NCI-H2171 (cell line): ENCODE data around the gene TRIM72.
"Not testable (repeated sequence)": the region's sequence is repeated elsewhere in the genome, so short reads cannot be mapped to it uniquely, and the experiment has no call there.

Experiments
- DNase-seq: peaks from one replicate; lab custom pipeline; 2025; lab: John Stamatoyannopoulos, UW

The TRIM72 gene

DNA sequence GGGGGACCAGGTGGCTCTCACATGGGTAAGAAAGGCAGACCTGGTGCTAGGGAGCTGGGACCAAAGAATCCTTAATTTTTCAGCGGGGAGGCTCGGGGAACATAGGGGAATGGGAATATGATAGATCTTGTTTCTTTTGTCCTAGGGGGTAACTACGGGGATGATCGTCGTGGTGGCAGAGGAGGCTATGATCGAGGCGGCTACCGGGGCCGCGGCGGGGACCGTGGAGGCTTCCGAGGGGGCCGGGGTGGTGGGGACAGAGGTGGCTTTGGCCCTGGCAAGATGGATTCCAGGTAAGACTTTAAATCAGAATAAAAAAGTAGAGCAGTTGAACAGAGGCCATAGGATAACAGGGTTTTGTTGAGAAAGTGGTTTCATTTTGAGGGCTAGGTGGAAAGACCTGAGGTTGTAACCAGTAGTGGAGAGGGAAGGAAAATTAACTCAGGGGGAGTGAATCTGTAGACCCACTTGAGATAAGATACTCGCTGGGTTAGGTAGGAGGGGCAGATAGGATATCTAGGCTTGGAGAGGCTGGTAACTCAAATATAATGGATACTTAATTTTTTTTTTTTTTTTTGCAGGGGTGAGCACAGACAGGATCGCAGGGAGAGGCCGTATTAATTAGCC, 23.0 kb upstream of the TRIM72 start:
- DNase-seq, result no peak

DNA sequence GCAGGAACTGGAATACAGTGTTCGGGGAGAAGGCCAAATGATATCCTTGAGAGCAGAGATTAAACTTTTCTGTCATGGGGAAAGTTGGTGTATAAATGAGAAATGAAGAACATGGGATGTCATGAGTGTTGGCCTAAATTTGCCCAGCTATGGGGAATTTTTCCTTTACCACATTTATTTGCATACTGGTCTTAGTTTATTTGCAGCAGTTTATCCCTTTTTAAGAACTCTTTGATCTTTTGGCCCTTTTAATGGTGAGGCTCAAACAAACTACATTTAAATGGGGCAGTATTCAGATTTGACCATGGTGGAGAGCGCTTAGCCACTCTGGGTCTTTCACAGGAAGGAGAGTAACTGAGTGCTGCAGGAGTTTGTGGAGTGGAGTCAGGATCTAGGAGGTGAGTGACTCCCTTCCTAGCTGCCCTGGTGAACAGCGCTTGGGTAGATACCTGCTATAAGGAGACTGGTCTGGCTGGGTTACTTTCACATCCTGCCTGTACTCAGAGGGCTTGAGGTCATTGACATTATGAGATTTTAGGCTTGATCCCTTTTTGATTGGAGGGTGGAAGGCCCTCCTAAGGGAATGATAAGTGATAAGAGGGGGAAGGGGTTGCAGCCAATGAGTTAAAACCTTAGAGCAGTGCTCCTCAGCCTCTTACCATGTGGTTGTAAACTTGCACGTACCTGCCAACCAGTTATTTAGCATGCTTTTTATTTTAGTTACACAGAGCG, 22.1 kb upstream of the TRIM72 start:
- no peak for DNase-seq

- no peak for DNase-seq
Observed at GRCh38 chr16:31192856-31193642, 20.9 kb upstream of the TRIM72 start.

DNA sequence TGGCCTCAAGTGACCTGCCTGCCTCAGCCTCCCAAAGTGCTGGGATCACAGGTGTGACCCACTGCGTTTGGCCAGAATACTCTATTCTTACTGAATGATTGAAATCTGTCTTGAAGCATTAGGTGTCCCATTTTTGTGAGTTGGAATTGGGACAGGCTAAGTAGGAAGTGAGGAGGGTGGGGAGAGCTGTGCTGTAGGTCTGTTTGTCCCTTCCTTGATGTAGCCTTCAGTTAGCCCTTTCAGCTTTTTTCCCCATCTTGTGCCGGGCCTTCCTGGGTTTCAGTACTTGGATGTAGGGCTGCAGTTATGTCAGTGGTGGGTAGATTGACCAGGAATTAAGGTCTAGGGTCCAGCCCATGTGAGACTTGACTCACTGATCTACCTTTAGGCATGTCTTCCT, 20.0 kb upstream of the TRIM72 start:
- DNase-seq, result no peak

DNA sequence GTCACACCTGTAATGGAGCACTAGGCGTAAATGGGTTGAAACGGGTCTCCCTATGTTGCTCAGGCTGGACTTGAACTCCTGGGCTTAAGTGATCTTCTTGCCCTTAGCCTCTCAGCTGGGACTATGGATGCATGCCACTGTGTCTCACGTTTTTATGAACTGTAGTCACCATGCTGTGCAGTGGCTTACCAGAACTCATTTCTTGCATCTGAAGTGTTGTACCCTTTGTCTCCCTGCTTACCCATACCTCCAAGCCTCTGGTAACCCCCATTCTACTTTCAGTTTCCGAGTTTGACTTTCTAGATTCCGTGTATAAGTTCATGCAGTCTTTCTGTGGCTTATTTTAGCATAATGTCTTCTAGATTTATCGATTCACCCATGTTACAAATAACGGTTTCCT, 19.0 kb upstream of the TRIM72 start:
- no peak for DNase-seq

DNA sequence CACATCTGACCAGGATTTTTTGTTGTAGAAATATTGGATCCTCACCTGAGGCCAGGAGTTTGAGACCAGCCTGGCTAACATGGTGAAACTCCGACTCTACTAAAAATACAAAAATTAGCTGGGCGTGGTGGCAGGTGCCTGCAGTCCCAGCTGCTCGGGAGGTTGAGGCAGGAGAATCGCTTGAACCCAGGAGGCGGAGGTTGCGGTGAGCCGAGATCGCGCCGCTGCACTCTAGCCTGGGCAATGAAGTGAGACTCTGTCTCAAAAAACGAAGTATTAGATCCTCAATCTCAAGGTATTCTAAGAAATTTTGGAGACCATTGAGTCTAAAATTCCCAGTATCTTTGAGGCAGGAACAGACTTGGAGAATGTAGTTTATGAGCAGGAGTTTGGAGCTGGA, 18.1 kb upstream of the TRIM72 start:
- not testable (repeated sequence) for DNase-seq

- no peak for DNase-seq
Observed at GRCh38 chr16:31196324-31197088, 17.4 kb upstream of the TRIM72 start.

- DNase-seq, result no peak
Observed at GRCh38 chr16:31198207-31198882, 15.6 kb upstream of the TRIM72 start.

- DNase-seq, result no peak
Observed at GRCh38 chr16:31199430-31200041, 14.4 kb upstream of the TRIM72 start.

GRCh38 chr16:31200111-31200510, 13.8 kb upstream of the TRIM72 start:
- not testable (repeated sequence) for DNase-seq

GRCh38 chr16:31200821-31201568, 12.9 kb upstream of the TRIM72 start:
- no peak for DNase-seq

DNA sequence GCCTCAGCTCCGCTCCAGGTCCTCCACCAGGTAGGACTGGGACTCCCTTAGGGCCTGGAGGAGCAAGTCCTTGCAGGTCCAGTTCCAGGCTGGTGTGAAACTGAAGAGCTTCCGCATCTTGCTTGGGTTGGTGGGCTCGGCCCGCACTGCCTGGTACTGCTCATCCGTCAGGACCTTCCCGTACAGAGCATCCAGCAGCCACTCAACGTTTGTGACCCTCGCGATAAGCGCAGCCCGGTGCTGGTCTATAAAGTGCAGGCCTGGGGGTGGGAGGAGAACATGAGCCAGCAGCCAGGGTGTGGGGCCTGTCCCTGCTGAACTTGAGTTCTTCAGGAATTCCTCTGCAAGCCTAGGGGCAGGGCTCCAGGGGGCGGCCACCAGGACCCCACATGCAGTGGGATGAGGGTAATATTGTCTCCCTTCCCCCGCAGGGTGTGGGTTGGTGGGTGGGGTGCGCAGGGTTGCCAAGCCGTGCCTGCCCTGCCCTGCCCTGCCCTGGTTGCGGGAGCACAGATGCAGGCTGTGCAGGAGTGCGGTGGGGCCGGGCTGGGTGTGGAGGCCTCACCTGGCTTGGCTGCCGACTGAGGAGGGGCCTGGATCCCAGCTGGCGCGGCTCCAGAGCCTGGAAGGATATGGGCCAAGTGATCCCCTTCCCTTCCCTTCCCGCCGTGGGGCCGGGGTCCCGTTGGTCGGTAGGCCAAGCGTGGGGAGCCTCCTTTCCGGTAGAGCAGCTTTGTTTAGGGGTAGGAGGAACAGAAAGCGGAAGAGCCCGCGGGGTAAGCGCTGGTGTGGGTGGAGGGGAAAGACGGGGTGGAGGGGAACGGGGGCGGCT, 12.1 kb upstream of the TRIM72 start:
- no peak for DNase-seq

DNA sequence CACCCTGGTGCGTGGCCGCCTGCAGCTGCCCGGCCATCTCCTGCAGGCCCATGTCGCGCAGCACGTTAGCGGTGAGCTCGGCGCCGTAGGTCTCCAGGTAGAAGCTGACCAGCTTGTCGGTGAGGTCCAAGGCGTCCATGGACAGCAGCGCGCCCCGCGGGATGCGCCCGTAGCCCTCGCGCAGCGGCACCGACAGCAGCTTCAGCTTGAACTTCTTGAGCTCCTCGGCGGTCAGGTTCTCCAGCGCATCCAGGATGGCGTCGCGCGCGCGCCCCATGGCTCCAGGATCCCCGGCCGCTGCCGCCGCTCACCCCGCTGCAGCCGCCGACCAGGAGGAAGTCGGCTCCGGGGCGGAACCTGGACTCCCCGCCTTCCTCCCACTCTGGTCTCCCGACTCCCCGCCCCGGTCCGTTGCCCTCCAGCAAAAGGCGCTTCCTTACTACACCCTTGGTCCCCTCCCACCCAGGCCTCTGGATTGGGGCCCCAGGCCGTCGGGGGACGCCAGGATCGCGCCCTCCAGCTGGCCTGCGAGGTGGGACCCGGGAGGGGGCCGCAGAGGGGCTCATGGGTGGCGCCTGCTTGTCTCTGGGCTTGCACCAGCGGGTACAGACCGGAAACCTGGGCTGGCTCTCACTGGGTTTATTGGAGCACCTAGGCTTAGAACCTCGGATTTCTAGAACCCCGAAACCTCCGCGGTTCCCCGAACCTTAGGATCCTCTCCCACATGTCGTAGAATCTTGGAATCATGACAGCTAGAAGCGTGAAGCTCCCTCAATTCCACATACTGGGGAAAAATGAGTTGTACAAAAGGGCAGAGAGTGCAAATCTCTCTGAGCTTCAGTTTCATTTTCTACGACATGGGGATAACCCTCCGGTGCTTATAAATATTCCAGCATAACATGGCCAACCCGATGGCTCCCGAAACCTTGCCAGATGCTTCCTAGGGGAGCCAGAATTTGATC, 11.2 kb upstream of the TRIM72 start, which contains the start of gene PYCARD:
PYCARD (minus strand) TSS at position 347 of the 962 bp plus-strand sequence; CDS start at position 277, 70 bp downstream.
- no peak for DNase-seq

DNA sequence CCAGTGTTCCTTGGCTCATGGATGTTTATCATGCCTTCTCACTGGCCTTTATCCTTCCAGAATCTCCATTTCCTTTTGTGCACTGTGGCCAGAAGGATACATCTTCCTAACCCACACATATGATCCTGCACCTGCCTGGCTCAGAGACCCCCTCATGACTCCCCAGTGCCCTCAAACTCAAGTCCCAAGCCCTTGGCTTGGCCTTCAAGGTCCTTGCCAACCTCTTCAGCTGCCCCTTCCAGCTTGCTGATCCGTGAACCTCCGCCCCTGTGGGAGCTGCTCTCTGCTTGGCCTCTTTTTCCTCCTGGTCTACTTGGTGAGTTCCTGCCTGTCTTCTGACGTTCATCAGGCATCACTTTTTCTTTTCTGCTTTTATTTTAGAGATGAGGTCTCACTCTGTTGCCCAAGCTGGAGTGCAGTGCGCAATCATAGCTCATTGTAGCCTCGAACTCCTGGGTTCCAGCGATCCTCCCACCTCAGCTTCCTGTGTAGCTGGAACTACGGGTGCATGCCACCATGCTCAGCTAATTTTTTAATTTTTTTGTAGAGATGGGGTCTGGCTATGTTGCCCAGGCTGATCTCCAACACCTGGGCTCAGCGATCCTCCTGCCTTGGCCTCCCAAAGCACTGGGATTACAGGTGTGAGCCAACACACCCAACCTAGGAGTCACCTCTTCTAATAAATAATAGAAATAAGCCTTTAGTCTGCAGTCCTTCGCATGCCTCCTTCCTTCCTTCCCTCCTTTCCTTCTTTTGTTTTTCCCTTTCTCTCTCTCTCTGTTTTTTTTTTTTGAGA, 8.8 kb upstream of the TRIM72 start:
- no peak for DNase-seq

GRCh38 chr16:31206776-31207175, 7.1 kb upstream of the TRIM72 start:
- no peak for DNase-seq

GRCh38 chr16:31213342-31213741, 577 bp upstream of the TRIM72 start:
- no peak for DNase-seq

GRCh38 chr16:31214708-31215286, 878 bp downstream of the TRIM72 start:
- no peak for DNase-seq
